NT2/D1 (cell line): ENCODE data around the gene MRAP.

Source experiments
- YY1 ChIP-seq: IDR thresholded peaks from 2 replicates; pipeline ENCODE4 v1.6.1; 2011; ENCODE audit not compliant: insufficient read length, insufficient read depth
- ZNF274 ChIP-seq: IDR thresholded peaks from 2 replicates; pipeline ENCODE4 v1.6.1; 2011; ENCODE audit warnings: mild to moderate bottlenecking, low read depth, low read length

DNA sequence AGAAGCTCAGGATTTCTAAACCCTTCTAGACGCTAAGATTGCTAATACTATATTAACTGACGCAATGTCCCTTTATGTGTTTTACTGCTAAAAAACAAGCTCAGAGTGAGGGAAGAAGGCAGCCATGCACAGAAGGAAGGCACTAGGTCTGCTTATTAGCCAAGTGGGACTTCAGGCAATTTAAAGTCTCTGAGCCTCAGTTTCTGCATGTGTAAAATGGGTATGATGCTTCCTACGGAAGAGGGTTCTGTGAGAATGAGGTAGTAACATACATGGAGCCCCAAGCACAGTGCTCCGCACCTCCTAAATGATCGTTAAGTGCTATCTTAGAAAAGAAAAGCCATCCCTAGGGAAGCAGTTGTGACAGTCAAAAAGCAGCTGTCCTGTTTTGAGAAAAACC is 36.7 kb upstream of the MRAP start:
- TF ChIP-seq YY1: no peak
- no peak for TF ChIP-seq ZNF274
